SK-MEL-5 (cell line): ENCODE results near the gene PAIP2. TPM values are rescaled to one million over a fixed set of nuclear protein-coding genes. Genes with fewer than 3 reads are reported as not detected.
A peak's percentile ranks its signal among the peaks of the same experiment; 100 is the strongest.

Experiments used
- DNase-seq: peaks from one replicate; pipeline ENCODE4 v3.0.0-alpha.2; 2016; ENCODE audit warnings: low read depth, low spot score
- in situ Hi-C: cut with HindIII; loops from 2 replicates; pipeline ENCODE4 v1.10.0; 2016; ENCODE audit warnings: low sequenced_read_pairs, high pct_unique_total_duplicates, low pct_unique_long_range_greater_than_20kb
- small RNA-seq, 2 experiments: library from RNA; depleted of rRNA; stranded (forward); fragments of <200 nt; gene quantifications; one replicate each; pipeline ENCODE3, GENCODE V24; 2014
- total RNA-seq: library from RNA; depleted of rRNA; stranded (reverse); fragments of >200 nt; shearing (Covaris generic); gene quantifications from 2 replicates; pipeline ENCODE4 v1.2.3, GENCODE V29; 2014; rRNA removed

Gene PAIP2
- total RNA-seq, 1 experiment from 2014 or later: 84.1 TPM

DNA sequence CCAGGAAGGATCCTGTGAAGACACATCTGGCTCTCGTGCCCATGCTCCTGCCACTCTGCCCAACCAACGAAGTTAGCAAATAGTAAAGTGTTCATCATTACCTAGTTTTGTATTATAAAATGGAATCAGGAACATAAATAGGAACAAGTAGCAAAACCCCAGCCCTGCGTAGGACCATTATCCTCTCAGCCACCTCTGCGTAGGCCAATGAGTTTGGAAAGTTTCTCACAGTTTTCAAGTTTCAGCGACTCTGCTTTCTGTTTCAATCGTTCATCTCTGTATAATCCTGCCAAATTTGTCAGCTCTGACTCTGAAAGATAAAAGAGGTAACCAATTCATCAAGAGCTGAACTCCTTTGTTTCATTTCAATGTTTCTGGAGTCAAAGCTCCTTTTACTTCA lies 72.3 kb downstream of the PAIP2 start:
- no peak for DNase-seq
- in situ Hi-C loops: loop anchor here (25.0 kb wide), 1 partner anchor 148 kb away; the partner anchor contains the start of gene UBE2D2

GRCh38 chr5:139414581-139415130 lies 73.0 kb downstream of the PAIP2 start:
- in situ Hi-C loops: loop anchor here (25.0 kb wide), 1 partner anchor 148 kb away; the partner anchor contains the start of gene UBE2D2

GRCh38 chr5:139415221-139415861 lies 73.7 kb downstream of the PAIP2 start:
- in situ Hi-C loops: loop anchor here (25.0 kb wide), 1 partner anchor 147 kb away; the partner anchor contains the start of gene UBE2D2
- DNase-seq: no peak

More at GRCh38 chr5:139414581-139415130, 73.0 kb downstream of the PAIP2 start:
- DNase-seq: peak; percentile 55

- in situ Hi-C loops: loop anchor here (25.0 kb wide), 1 partner anchor 146 kb away; the partner anchor contains the start of gene UBE2D2
- DNase-seq: no peak
Measured at GRCh38 chr5:139415869-139416268, 74.2 kb downstream of the PAIP2 start.

DNA sequence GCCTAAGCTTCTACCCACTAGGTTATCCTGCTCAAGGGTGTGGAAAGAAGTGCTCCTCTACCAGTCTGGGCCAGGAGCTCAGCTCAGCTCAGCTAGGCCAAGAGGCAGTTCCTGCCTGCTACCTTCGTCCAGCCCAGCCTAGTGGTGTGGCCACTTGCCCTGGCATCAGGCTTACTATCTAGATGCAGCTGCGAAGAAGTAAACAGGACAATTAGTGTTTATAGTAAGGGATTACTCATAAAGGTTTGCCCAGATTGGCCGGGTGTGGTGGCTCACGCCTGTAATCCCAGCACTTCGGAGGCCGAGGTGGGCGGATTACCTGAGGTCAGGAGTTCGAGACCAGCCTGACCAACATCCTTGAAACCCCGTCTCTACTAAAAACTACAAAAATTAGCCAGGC lies 75.0 kb downstream of the PAIP2 start:
- DNase-seq: no peak
- in situ Hi-C loops: loop anchor here (25.0 kb wide), 1 partner anchor 146 kb away; the partner anchor contains the start of gene UBE2D2

- no peak for DNase-seq
- in situ Hi-C loops: loop anchor here (25.0 kb wide), 1 partner anchor 145 kb away; the partner anchor contains the start of gene UBE2D2
Measured at GRCh38 chr5:139417214-139417613, 75.6 kb downstream of the PAIP2 start.

DNA sequence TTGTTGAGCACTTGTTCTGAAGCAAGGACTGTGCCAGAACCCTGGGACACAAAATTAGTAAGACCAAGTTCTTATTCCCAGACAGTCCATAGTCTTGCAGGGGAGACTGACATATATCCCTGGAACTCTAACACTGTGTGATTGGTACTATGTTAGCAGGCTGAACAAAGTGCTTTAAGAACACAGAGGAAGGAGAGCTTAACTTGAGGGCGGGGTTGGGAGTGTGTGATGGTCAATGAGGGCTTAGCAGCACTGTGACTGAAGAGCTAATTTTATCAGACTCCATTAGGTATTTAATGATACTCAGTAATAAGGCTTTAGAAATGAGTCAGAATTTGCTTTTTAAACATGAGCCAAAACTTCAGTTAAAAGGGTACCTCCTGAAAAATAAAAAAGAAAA lies 77.1 kb downstream of the PAIP2 start:
- no peak for DNase-seq
- in situ Hi-C loops: loop anchor here (25.0 kb wide), 1 partner anchor 144 kb away; the partner anchor contains the start of gene UBE2D2

Small RNA genes lying within 50 kb of the gene (small RNA-seq; reads per million reads assigned to genes)
- 0 to 0.10 reads per million in 2 experiments for gene RNA5SP195

Other genes starting within 250 kb of the PAIP2 start
- 66.1 and 68.2 TPM in 2 replicates for gene SIL1, start 143.5 kb upstream of the PAIP2 start, total RNA-seq
- gene MATR3, start 48.1 kb upstream of the PAIP2 start, total RNA-seq: 282 and 295 TPM in 2 replicates
- gene SLC23A1, start 41.4 kb downstream of the PAIP2 start, total RNA-seq: not detected in 2 replicates
- gene MZB1, start 48.1 kb downstream of the PAIP2 start, total RNA-seq: not detected in 2 replicates
- gene PROB1, start 53.2 kb downstream of the PAIP2 start, total RNA-seq: 0.03 and 0.19 TPM in 2 replicates
- 9.7 and 13.3 TPM in 2 replicates for gene SPATA24, start 62.2 kb downstream of the PAIP2 start, total RNA-seq
- gene DNAJC18, start 97.7 kb downstream of the PAIP2 start, total RNA-seq: 6.0 and 9.0 TPM in 2 replicates
- gene ECSCR, start 120.9 kb downstream of the PAIP2 start, total RNA-seq: not detected in 2 replicates
- not detected in 2 replicates for gene SMIM33, start 129.2 kb downstream of the PAIP2 start, total RNA-seq
- 0.29 and 1.0 TPM in 2 replicates for gene STING1, start 140.9 kb downstream of the PAIP2 start, total RNA-seq
- 57.4 and 70.7 TPM in 2 replicates for gene UBE2D2, start 219.5 kb downstream of the PAIP2 start, total RNA-seq